Frontal cortex (tissue), 4 donors: ENCODE measurements around the gene RBFOX2. TPM values are rescaled to one million over a fixed set of nuclear protein-coding genes. Genes with fewer than 3 reads are reported as not detected.

Experiments
- DNase-seq, 2 donors: peaks; one replicate each; pipeline ENCODE4 v3.0.0; 2012; ENCODE audit warnings: low spot score in 2 of 2
- FAIRE-seq: peaks from 2 replicates; lab custom pipeline; 2012; peaks lifted over from hg19 to GRCh38; lab: Jason Lieb, UNC
- total RNA-seq: library from RNA; depleted of rRNA; stranded (reverse); fragments of >200 nt; gene quantifications from one replicate; pipeline ENCODE4 v1.2.3, GENCODE V29; 2014
- donor health status: control.
- donor health status: control.
- donor health status: control.

The RBFOX2 gene
- total RNA-seq, 1 donor from 2014 or later, result 390 TPM

- DNase-seq (no peak), FAIRE-seq (no peak)
Observed at GRCh38 chr22:35886309-35886708, 142.3 kb downstream of the RBFOX2 start.

- DNase-seq (no peak), FAIRE-seq (no peak)
Observed at GRCh38 chr22:35884529-35884928, 144.1 kb downstream of the RBFOX2 start.

GRCh38 chr22:35883031-35883620, 145.5 kb downstream of the RBFOX2 start:
- DNase-seq (no peak), FAIRE-seq (no peak)

- DNase-seq (no peak), FAIRE-seq (no peak)
Observed at GRCh38 chr22:35882211-35883030, 146.2 kb downstream of the RBFOX2 start.

GRCh38 chr22:35879351-35879750, 149.3 kb downstream of the RBFOX2 start:
- DNase-seq, result no peak
- FAIRE-seq, result no peak

GRCh38 chr22:35873426-35873825, 155.2 kb downstream of the RBFOX2 start:
- FAIRE-seq (no peak), DNase-seq (no peak)

- FAIRE-seq (no peak), DNase-seq (no peak)
Observed at GRCh38 chr22:35872451-35872850, 156.2 kb downstream of the RBFOX2 start.

GRCh38 chr22:35870517-35871293, 157.9 kb downstream of the RBFOX2 start:
- FAIRE-seq (no peak), DNase-seq (no peak)

- FAIRE-seq (no peak), DNase-seq (no peak)
Observed at GRCh38 chr22:35868938-35869337, 159.7 kb downstream of the RBFOX2 start.

- no peak for DNase-seq
- FAIRE-seq, result no peak
Observed at GRCh38 chr22:35866651-35867050, 162.0 kb downstream of the RBFOX2 start.

GRCh38 chr22:35864545-35865165, 164.0 kb downstream of the RBFOX2 start:
- DNase-seq, result no peak
- FAIRE-seq, result no peak

- FAIRE-seq (no peak), DNase-seq (no peak)
Observed at GRCh38 chr22:35863432-35863831, 165.2 kb downstream of the RBFOX2 start.

- FAIRE-seq (no peak), DNase-seq (no peak)
Observed at GRCh38 chr22:35862697-35863096, 165.9 kb downstream of the RBFOX2 start.

GRCh38 chr22:35861451-35861850, 167.2 kb downstream of the RBFOX2 start:
- FAIRE-seq (no peak), DNase-seq (no peak)

GRCh38 chr22:35860837-35861236, 167.8 kb downstream of the RBFOX2 start:
- FAIRE-seq, result no peak

GRCh38 chr22:35860087-35860733, 168.4 kb downstream of the RBFOX2 start:
- no peak for DNase-seq
- FAIRE-seq, result no peak

More at GRCh38 chr22:35860837-35861236, 167.8 kb downstream of the RBFOX2 start:
- DNase-seq, result no peak

GRCh38 chr22:35854334-35854733, 174.3 kb downstream of the RBFOX2 start:
- no peak for DNase-seq
- no peak for FAIRE-seq

- FAIRE-seq (no peak), DNase-seq (no peak)
Observed at GRCh38 chr22:35852076-35852475, 176.5 kb downstream of the RBFOX2 start.

- DNase-seq, result no peak
- no peak for FAIRE-seq
Observed at GRCh38 chr22:35850831-35851230, 177.8 kb downstream of the RBFOX2 start.

- FAIRE-seq (no peak), DNase-seq (no peak)
Observed at GRCh38 chr22:35846804-35847203, 181.8 kb downstream of the RBFOX2 start.
